ENCODE data around the gene LTC4S.

LTC4S gene

DNA sequence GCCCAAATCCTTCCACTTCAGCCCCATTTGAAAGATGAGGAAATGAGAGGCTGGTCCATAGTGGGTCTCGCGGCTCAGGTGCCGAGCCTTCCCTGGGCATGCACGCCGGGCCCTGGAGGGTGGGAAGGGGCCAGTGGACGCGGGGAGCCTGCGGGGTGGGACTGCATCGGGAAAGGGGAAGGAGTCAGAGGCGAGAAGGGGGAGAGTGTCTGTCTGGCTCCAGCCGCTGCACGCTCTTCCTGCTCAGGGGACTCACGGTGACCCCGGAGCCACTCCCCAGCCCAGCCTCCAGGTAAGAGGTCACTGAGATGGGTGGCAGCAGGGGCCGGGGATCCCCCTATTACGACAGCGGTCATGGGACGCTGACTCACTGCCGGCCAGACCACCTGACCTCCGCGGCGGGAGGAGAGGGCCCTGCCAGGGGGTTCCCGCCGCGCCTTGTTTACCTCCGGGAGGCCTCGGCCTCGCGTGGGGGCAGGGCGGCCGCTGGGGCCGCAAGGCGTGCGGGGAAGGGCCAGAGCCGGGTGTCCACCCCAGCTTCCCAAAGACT is 25.0 kb downstream of the LTC4S start:
- Histone ChIP-seq H3K27me3 (replicated peaks) (no peaks in the 10 kb centered on the region), H3K36me3 (replicated peaks) (peaks cover 15% of the 10 kb centered on the region), H3K4me3 (ENCODE audit: low read depth, low read length) (peak overlapping the region; percentile 33), H3K27ac (peak overlapping the region; percentile 88)
- in situ Hi-C loops (cut with HindIII; ENCODE audit: low pct_ligation_motif_present, low sequenced_read_pairs) = no loop called here
- TF ChIP-seq, protein P1, sequence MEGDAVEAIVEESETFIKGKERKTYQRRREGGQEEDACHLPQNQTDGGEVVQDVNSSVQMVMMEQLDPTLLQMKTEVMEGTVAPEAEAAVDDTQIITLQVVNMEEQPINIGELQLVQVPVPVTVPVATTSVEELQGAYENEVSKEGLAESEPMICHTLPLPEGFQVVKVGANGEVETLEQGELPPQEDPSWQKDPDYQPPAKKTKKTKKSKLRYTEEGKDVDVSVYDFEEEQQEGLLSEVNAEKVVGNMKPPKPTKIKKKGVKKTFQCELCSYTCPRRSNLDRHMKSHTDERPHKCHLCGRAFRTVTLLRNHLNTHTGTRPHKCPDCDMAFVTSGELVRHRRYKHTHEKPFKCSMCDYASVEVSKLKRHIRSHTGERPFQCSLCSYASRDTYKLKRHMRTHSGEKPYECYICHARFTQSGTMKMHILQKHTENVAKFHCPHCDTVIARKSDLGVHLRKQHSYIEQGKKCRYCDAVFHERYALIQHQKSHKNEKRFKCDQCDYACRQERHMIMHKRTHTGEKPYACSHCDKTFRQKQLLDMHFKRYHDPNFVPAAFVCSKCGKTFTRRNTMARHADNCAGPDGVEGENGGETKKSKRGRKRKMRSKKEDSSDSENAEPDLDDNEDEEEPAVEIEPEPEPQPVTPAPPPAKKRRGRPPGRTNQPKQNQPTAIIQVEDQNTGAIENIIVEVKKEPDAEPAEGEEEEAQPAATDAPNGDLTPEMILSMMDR (IDR thresholded peaks at IDR 0.05; ENCODE audit: low read depth, low read length, missing control alignments) = no peak
- DNase-seq = peak; percentile 89

DNA sequence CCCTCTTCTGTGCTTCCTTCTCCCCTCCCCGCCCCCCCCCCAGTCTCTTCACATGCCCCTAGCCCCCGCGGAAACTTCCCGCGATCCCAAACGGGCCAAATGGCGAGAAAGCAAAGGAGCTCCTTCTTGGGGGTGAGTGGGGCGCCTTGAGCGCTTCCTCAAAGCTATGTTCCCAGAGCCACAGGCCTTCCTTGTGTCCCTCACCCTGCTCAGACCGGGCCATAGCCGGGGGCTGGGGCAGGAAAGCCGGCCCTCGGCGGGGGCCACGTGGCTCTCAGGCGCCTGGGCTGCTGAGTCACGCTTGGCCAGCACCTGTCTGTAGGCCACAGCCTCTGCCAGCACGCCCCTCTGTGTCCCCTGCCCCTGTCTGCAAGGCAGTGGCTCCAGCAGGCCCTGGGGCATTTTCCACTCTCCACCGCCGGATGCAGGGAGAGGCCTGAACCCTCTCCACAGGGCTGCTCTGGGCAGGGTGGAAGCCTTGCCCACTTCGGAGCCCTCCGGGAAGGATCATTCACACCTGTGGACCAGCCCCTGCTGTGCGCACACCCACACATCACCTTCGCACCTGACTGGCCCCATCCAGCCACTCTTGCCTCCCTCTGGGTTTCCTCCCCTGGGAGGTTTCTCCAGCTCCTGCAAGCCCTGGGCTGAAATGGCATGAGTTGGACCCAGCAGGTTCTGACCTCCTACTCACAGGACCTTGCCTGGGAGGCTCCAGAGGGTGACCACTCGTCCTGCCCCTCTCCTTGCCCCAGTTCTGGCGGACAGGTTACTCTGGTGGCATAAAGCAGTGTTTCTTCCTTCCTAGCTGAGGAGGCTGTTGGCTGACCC is 25.7 kb downstream of the LTC4S start:
- peak; percentile 48 for DNase-seq
- Histone ChIP-seq H3K27me3 (replicated peaks) (no peaks in the 10 kb centered on the region), H3K27ac (peak overlapping the region; percentile 88), H3K4me3 (ENCODE audit: low read depth, low read length) (peak overlapping the region; percentile 12), H3K36me3 (replicated peaks) (peaks cover 22% of the 10 kb centered on the region)
- in situ Hi-C loops (cut with HindIII; ENCODE audit: low pct_ligation_motif_present, low sequenced_read_pairs) = no loop called here
- TF ChIP-seq, protein P1 (IDR thresholded peaks at IDR 0.05; ENCODE audit: low read depth, low read length, missing control alignments) = no peak

DNA sequence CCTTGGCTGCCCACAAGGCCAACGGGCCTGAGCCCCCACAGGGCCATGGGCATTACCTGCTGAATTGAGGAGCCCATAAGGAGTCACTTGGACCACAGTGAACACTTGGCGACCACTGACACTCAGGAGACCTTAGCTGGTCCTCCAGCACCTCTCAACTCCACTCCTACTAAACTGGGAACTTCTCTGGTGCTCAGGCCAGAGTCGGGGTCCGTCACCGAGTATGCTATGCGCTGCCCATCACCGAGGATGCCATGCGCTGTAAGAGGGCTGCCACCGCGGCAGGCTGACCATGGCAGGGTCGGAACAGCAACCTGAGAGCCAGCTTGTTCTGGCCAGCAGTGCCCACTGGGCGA is 26.3 kb downstream of the LTC4S start:
- Histone ChIP-seq H3K27me3 (replicated peaks) (no peaks in the 10 kb centered on the region), H3K36me3 (replicated peaks) (peaks cover 27% of the 10 kb centered on the region), H3K4me3 (ENCODE audit: low read depth, low read length) (peak overlapping the region; percentile 84), H3K27ac (peak overlapping the region; percentile 88)
- TF ChIP-seq, protein P1 (IDR thresholded peaks at IDR 0.05; ENCODE audit: low read depth, low read length, missing control alignments) = no peak
- in situ Hi-C loops (cut with HindIII; ENCODE audit: low pct_ligation_motif_present, low sequenced_read_pairs) = no loop called here
- DNase-seq = no peak

DNA sequence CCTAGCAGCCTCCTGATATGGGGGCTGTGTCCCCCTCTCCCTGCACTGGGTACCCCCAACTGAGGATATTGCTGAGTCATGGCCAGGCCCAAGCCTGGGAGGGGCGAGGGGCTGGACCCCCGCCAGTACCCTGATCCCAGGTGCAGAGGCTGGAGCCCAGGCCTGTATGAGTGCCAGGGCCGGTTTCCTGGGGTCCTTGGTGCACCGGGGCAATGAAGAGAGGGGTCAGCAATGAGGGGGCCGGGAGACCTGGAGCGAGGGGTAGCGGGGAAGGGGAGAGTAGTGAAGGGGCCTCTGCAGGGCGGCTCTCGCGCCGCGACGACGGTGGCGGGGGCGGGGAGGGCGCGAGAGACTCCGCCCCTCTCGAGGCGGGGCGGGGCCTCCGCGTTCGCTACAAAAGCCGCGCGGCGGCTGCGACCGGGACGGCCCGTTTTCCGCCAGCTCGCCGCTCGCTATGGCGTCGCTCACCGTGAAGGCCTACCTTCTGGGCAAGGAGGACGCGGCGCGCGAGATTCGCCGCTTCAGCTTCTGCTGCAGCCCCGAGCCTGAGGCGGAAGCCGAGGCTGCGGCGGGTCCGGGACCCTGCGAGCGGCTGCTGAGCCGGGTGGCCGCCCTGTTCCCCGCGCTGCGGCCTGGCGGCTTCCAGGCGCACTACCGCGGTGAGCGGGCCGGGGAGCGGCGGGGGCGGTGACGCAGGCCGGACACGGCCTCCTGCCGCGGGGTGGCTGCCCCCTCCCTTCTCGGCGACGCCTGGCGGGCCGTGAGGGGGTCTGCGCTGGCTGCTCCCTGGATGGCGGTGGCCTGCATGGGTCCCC is 26.9 kb downstream of the LTC4S start, which contains the start of gene SQSTM1:
Gene SQSTM1, plus strand, starts transcription at position 423 of the 815 bp plus-strand sequence. Its CDS starts 32 bp downstream, at position 455.
- H3K36me3 ChIP-seq (replicated peaks) = peaks cover 33% of the 10 kb centered on the region
- peak within 1 kb of the TSS; percentile 88 for H3K27ac ChIP-seq
- peak; percentile 48 for DNase-seq
- TF ChIP-seq, protein P1 (IDR thresholded peaks at IDR 0.05; ENCODE audit: low read depth, low read length, missing control alignments) = no peak
- in situ Hi-C loops (cut with HindIII; ENCODE audit: low pct_ligation_motif_present, low sequenced_read_pairs) = no loop called here
- peak within 1 kb of the TSS; percentile 84 for H3K4me3 ChIP-seq (ENCODE audit: low read depth, low read length)
- H3K27me3 ChIP-seq (replicated peaks) = no peaks in the 10 kb centered on the region

DNA sequence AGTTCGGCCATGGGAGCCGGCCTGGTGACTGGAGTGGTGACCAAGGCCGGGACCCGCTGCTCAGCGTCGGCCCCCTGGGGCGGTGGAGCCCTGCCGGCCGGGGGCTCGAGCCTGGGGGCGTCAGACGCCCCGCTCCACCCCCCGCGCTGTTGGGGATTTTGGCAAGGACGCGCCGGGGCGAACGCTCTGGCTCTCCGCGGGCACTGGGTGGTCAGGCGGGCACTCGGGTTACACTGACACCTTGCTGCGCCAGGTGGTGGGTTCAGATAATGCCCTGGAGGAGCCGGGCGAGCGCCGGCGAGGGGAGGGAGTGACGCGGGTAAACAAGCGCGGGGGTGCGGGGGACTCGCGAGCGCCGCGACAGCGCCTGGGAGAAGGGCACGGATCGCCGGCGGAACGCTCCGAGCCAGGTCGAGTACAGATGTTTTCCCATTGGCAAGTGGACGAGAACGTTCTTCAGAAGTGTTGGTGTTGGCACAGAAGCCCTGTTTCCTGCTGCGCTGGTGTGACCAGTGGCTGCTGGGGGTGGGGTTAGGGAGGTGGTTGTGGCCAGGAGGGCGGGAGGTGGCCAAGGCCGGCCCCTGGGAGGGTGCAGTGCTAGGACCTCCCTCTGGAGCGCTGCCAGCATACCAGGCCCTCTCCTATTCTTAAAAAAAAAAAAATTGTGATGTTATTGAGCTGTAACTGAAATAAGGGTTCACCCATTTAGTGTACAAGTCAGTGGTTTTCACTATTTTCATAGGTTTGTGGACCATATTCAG is 27.7 kb downstream of the LTC4S start:
- in situ Hi-C loops (cut with HindIII; ENCODE audit: low pct_ligation_motif_present, low sequenced_read_pairs) = no loop called here
- peak overlapping the region; percentile 88 for H3K27ac ChIP-seq
- no peaks in the 10 kb centered on the region for H3K27me3 ChIP-seq (replicated peaks)
- H3K36me3 ChIP-seq (replicated peaks) = peaks cover 41% of the 10 kb centered on the region
- DNase-seq = peak; percentile 92
- TF ChIP-seq, protein P1 (IDR thresholded peaks at IDR 0.05; ENCODE audit: low read depth, low read length, missing control alignments) = no peak
- peak overlapping the region; percentile 84 for H3K4me3 ChIP-seq (ENCODE audit: low read depth, low read length)
